Measurements from ENCODE around the gene KLRB1.
"Not testable (repeated sequence)": the region's sequence is repeated elsewhere in the genome, so short reads cannot be mapped to it uniquely, and the experiment has no call there.

KLRB1 gene

DNA sequence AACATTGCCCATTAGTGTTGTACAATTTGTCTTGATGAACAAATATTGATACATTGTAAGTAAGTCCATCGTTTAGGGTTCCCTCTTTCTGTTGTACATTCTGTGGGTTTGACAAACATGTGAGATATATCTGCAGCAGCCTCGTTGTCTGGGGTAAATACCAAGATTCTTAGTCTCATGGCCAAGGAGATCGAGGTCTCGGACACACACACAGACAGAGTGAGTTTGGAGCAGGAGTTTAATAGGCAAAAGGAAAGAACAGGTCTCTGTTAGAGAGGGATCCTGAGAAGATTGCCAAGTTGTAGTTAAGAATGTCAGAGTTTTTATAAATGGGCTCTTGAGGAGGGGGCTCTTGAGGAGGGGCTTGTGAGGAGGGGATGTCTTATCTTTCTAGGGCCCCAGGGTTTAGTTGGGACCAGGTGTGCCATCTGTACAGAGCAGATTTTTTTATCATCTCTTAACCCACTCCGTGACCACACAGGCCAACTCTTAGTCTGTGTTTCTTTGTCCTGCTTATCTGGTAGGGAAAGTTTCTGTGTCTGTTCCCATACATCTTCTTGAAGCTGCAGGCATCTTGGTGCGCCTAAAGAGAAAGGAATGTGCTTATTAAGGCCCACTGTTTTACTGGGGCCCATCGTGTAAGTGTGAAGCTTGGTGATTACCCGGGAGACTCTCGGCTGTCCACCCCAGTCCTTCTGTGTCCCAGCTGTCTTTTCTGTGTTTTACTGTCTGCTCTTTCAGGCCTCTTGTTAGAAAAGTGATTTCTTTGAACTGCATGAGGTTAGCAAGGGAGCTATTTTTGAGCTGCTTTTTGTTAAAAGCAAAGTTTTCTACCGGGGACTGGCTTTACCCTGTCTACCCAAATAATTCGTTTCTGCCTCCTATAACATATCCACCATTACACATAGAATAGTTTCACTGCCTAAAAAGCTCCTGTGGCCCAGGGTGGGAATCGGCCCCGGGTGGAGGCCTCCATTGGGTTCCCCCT lies 39.4 kb upstream of the KLRB1 start:
- TF ChIP-seq, protein P1, sequence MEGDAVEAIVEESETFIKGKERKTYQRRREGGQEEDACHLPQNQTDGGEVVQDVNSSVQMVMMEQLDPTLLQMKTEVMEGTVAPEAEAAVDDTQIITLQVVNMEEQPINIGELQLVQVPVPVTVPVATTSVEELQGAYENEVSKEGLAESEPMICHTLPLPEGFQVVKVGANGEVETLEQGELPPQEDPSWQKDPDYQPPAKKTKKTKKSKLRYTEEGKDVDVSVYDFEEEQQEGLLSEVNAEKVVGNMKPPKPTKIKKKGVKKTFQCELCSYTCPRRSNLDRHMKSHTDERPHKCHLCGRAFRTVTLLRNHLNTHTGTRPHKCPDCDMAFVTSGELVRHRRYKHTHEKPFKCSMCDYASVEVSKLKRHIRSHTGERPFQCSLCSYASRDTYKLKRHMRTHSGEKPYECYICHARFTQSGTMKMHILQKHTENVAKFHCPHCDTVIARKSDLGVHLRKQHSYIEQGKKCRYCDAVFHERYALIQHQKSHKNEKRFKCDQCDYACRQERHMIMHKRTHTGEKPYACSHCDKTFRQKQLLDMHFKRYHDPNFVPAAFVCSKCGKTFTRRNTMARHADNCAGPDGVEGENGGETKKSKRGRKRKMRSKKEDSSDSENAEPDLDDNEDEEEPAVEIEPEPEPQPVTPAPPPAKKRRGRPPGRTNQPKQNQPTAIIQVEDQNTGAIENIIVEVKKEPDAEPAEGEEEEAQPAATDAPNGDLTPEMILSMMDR (IDR thresholded peaks at IDR 0.05; ENCODE audit: extremely low read depth, missing control alignments): no peak
- DNase-seq (ENCODE audit: low spot score): no peak

DNA sequence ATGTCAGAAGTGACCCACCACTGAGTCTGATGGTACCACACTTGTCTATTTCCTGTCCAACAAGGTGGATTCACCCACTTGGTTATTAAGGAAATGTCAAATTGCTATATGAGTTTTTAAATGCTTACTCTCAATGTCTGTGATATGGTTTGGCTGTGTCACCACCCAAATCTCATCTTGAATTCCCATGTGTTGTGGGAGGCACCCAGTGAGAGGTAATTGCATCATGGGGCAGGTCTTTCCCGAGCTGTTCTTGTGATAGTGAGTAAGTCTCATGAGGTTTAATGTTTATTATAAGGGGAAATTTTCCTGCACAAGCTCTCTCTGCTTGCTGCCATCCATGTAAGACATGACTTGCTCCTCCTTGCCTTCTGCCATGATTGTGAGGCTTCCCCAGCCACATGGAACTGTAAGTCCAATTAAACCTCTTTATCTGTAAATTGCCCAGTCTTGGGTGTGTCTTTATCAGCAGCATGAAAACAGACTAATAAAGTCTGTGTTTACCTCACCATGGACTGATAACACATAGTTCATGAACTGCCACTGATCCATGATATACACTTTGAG lies 37.4 kb upstream of the KLRB1 start:
- not testable (repeated sequence) for DNase-seq (ENCODE audit: low spot score)

DNA sequence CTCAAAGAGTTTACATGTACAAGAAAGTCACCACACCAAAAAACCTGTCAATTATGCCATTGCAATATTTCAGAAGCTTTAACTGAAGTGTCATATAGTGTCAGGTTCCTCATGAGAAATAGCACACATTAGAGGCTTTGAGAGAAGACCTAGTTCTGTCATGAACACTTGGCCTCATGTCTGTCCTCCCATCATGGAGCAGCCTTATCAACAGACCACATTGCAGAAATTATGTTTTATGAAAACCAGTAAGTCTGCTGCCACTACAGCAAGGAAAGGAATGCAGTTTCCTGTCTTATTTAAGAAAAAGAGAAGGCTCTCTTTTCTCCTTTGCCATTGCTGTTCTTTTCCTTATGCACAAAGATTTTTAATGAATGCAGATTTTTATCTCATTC lies 35.5 kb upstream of the KLRB1 start:
- TF ChIP-seq, protein P1 (IDR thresholded peaks at IDR 0.05; ENCODE audit: extremely low read depth, missing control alignments): no peak
- no peak for DNase-seq (ENCODE audit: low spot score)

DNA sequence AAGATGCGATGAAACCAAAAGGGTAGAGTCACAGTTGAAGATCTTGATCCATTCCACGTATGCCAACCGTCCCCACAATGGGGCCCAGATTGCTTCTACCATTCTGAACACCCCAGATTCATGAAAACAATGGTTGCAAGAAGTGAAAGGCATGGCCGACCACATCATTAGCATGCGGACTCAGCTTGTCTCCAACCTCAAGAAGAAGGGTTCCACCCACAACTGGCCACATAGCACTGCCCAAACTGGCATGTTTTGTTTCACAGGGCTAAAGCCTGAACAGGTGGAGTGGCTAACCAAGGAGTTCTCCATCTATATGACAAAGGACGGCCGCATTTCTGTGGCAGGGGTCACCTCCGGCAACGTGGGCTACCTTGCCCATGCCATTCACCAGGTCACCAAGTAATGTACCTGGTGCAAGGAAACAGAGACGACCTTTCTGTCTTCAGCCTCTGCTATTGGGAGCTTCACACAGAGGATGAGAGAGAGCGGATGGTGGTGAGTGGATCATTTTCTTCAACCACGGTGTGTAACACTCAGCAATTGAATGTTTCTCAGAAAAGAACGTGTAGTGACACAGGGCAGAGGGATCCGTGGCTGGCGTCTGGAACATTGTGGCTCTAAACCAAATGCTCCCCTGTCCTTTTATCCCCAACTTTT lies 35.0 kb upstream of the KLRB1 start:
- no peak for DNase-seq (ENCODE audit: low spot score)
- TF ChIP-seq, protein P1 (IDR thresholded peaks at IDR 0.05; ENCODE audit: extremely low read depth, missing control alignments): no peak

DNA sequence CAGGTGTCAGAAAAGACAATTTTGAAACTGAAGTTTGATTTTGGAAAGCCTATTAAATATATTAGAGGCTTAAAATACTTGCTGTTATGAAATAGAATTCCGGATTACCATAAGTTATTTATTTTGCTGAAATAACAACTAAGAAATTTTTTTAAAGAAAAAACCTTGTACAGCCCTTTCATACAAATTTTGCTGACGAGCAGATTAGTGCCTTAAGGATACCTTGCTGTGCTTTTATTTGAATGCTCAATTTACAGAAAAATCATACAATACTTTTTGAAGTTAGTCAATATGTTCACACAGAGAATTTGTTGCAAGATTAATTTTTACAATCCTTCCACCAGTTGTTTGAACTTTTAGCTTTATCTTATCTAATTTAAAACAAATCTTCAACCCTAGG lies 32.3 kb upstream of the KLRB1 start:
- TF ChIP-seq, protein P1 (IDR thresholded peaks at IDR 0.05; ENCODE audit: extremely low read depth, missing control alignments): no peak
- DNase-seq (ENCODE audit: low spot score): no peak

DNA sequence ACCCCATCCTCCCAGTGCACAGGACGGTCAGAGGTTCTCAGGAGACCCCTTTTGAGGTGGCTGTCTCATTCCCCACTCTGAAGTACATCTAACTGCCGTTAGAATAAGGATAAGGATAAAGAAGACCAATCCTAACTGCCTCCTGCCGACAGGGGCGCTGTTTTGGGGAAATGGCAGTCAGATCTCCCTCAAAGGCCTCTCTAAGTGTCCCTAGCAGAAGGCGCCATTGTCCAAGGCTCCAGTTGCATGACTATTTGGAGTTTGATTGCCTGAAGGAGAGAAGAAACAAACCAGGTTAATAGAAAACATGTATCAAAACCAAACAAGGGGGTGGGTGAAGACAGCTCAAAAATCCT lies 29.1 kb upstream of the KLRB1 start:
- no peak for DNase-seq (ENCODE audit: low spot score)
- TF ChIP-seq, protein P1 (IDR thresholded peaks at IDR 0.05; ENCODE audit: extremely low read depth, missing control alignments): no peak

DNA sequence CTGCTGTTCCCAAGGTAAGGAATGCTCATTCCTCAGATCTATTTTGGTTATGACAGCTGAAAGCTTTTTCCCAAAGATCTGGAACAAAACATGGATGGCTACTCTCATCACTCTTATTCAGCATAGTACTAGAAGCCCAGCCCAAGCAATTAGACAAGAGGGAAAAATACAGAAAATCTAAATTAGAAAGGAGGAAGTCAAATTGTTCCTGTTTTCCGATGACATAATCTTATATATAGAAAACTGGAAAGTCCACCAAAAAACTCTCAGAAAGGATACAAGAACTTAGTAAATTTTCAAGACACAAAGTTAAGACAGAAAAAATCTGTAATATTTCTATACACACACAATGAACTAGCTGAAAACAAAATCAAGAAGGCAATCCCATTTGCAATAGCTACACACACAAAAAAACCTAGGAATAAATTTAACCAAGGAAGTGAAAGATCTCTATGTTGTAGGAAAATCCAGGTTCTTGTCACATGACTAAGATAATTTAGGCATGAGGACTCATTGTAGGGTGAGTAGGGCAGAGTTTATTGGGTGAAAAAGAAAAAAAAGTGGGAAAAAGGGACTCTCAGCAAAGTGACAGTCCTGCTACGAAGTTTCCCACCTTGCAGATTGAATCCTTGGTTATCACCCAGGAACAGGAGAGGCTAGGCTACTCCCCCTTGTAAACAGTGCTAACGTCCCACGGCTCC lies 28.6 kb upstream of the KLRB1 start:
- TF ChIP-seq, protein P1 (IDR thresholded peaks at IDR 0.05; ENCODE audit: extremely low read depth, missing control alignments): no peak
- DNase-seq (ENCODE audit: low spot score): no peak
